HepG2 (cell line): ENCODE results near the gene GMEB2. TPM values are rescaled to one million over a fixed set of nuclear protein-coding genes. Genes with fewer than 3 reads are reported as not detected.

Experiments
- AHR ChIP-seq: IDR thresholded peaks from 2 replicates; pipeline ENCODE4 v1.6.1; 2018; ENCODE audit warnings: missing genetic modification reagents, missing compliant biosample characterization
- CBX2 ChIP-seq, 2 experiments: fragments of 200-600 bp in 1 of 2; sonication (generic); formaldehyde crosslinking in 1 of 2; IDR thresholded peaks; 2 replicates each; pipeline versions ENCODE4 v1.7.0 to v1.8.1; 2018 to 2022; ENCODE audit warnings: low read depth in 2 of 2, low read length in 1 of 2, mild to moderate bottlenecking in 1 of 2, missing genetic modification reagents in 1 of 2
- GMEB1 ChIP-seq: sonication (generic); formaldehyde crosslinking; IDR thresholded peaks from 2 replicates; pipeline ENCODE4 v1.5.1; 2020; ENCODE audit warnings: missing genetic modification reagents, mild to moderate bottlenecking, borderline replicate concordance
- IRX3 ChIP-seq: sonication (generic); formaldehyde crosslinking; IDR thresholded peaks from 2 replicates; pipeline ENCODE4 v1.8.1; 2023; ENCODE audit warnings: mild to moderate bottlenecking, low read depth, missing genetic modification reagents, borderline replicate concordance
- KLF12 ChIP-seq: sonication (generic); formaldehyde crosslinking; IDR thresholded peaks from 2 replicates; pipeline ENCODE4 v1.4.0; 2020; ENCODE audit warnings: missing genetic modification reagents, borderline replicate concordance
- KLF9 ChIP-seq: IDR thresholded peaks from 2 replicates; pipeline ENCODE4 v1.6.1; 2016; ENCODE audit warnings: low read depth
- MATR3 ChIP-seq: sonication (generic); formaldehyde crosslinking; IDR thresholded peaks from 2 replicates; pipeline ENCODE4 v1.4.0; 2020; ENCODE audit warnings: missing genetic modification reagents
- MIXL1 ChIP-seq: IDR thresholded peaks from 2 replicates; pipeline ENCODE4 v1.6.1; 2016
- NAIF1 ChIP-seq: sonication (generic); formaldehyde crosslinking; IDR thresholded peaks from 2 replicates; pipeline ENCODE4 v1.5.0; 2020; ENCODE audit warnings: mild to moderate bottlenecking, missing genetic modification reagents, borderline replicate concordance
- NR3C1 ChIP-seq: sonication (generic); formaldehyde crosslinking; IDR thresholded peaks from 2 replicates; pipeline ENCODE4 v1.4.0; 2020; ENCODE audit warnings: missing genetic modification reagents
- PATZ1 ChIP-seq: sonication (generic); formaldehyde crosslinking; IDR thresholded peaks from 2 replicates; pipeline ENCODE4 v1.4.0; 2020; ENCODE audit warnings: missing genetic modification reagents
- PHF8 ChIP-seq: sonication (generic); formaldehyde crosslinking; IDR thresholded peaks from 2 replicates; pipeline ENCODE4 v1.5.0; 2020; ENCODE audit warnings: missing genetic modification reagents
- POGK ChIP-seq: sonication (generic); formaldehyde crosslinking; conservative IDR thresholded peaks from 2 replicates; pipeline ENCODE4 v1.8.0; 2022; ENCODE audit warnings: mild to moderate bottlenecking, moderate library complexity, missing genetic modification reagents
- SRSF9 ChIP-seq: fragments of 200-400 bp; formaldehyde crosslinking; IDR thresholded peaks from 2 replicates; pipeline ENCODE4 v1.6.1; 2018; ENCODE audit warnings: borderline replicate concordance, mild to moderate bottlenecking, low read depth, low read length; ENCODE audit not compliant: insufficient read depth, poor library complexity, severe bottlenecking
- XBP1 ChIP-seq: sonication (generic); formaldehyde crosslinking; IDR thresholded peaks from 2 replicates; pipeline ENCODE4 v1.5.0; 2020; ENCODE audit warnings: missing genetic modification reagents
- ZBTB33 ChIP-seq: sonication (generic); formaldehyde crosslinking; IDR thresholded peaks from 2 replicates; pipeline ENCODE4 v1.4.0; 2020; ENCODE audit warnings: missing genetic modification reagents
- ZHX1 ChIP-seq: sonication (generic); formaldehyde crosslinking; IDR thresholded peaks from 2 replicates; pipeline ENCODE4 v1.8.1; 2022; ENCODE audit warnings: low read depth, mild to moderate bottlenecking, missing genetic modification reagents
- ZNF317 ChIP-seq: sonication (generic); formaldehyde crosslinking; IDR thresholded peaks from 2 replicates; pipeline ENCODE4 v1.5.0; 2020; ENCODE audit warnings: mild to moderate bottlenecking, missing genetic modification reagents
- ZNF326 ChIP-seq: sonication (generic); formaldehyde crosslinking; IDR thresholded peaks from 2 replicates; pipeline ENCODE4 v1.4.0; 2020; ENCODE audit warnings: missing genetic modification reagents, borderline replicate concordance
- ZNF746 ChIP-seq: sonication (generic); formaldehyde crosslinking; IDR thresholded peaks from 2 replicates; pipeline ENCODE4 v1.8.0; 2022; ENCODE audit warnings: mild to moderate bottlenecking, missing genetic modification reagents
- polyA plus RNA-seq, 8 experiments: library from polyadenylated mRNA; depleted of rRNA in 3 of 8; stranded (reverse) in 7 of 8; unstranded in 1 of 8; fragments of >200 nt; fragmentation: Illumina TruSeq in 4 of 8; extraction: Trizol in 4 of 8; gene quantifications; 2 replicates each; pipeline versions ENCODE4 v1.2.1 to v1.2.3, GENCODE V29; 2011 to 2016; ENCODE audit warnings: low read depth in 4 of 8, missing spikeins in 1 of 8, mixed read lengths in 1 of 8; ENCODE audit not compliant: insufficient read depth in 1 of 8
- total RNA-seq, 5 experiments: library from RNA; depleted of rRNA; stranded (reverse); fragments of >200 nt; fragmentation: Illumina TruSeq; extraction: Trizol; gene quantifications; 2 replicates each; pipeline ENCODE4 v1.2.3, GENCODE V29; 2016; ENCODE audit warnings: low read depth in 1 of 5

GMEB2 gene
- total and polyA plus RNA-seq, 2 of the 13 experiments (the other 11 are each of a cell fraction or from before 2014, with no cell fraction given) = 10.6 to 12.4 TPM

GRCh38 chr20:63658749-63659187 is 31.9 kb upstream of the GMEB2 start (continued):
- TF ChIP-seq ZHX1 (CRISPR knock-in tag) (no peak), CBX2 (IDR thresholded peaks at IDR 0.05; ENCODE audit: low read depth, low read length) (no peak), CBX2 (CRISPR knock-in tag; IDR thresholded peaks at IDR 0.05; ENCODE audit: low read depth) (no peak), IRX3 (CRISPR knock-in tag) (no peak), PHF8 (CRISPR knock-in tag) (no peak), NR3C1 (CRISPR knock-in tag) (no peak), AHR (CRISPR knock-in tag) (no peak), MATR3 (CRISPR knock-in tag) (peak; percentile 49; the same call in 1 of the 2 replicates), POGK (no peak), ZNF317 (CRISPR knock-in tag) (no peak), KLF12 (CRISPR knock-in tag) (no peak), MIXL1 (CRISPR knock-in tag) (no peak), PATZ1 (CRISPR knock-in tag) (no peak), ZNF326 (no peak), SRSF9 (no peak), ZNF746 (CRISPR knock-in tag) (no peak), NAIF1 (CRISPR knock-in tag) (no peak), KLF9 (CRISPR knock-in tag) (no peak), GMEB1 (peak; percentile 12; the same call in 1 of the 2 replicates), ZBTB33 (CRISPR knock-in tag) (no peak), XBP1 (CRISPR knock-in tag) (no peak)
